Keratinocyte (primary cell): ENCODE results near the gene TNPO2.

Experiments used
- EZH2 ChIP-seq: IDR thresholded peaks from one replicate; pipeline ENCODE4 v1.6.1; 2012; ENCODE audit warnings: inconsistent platforms, mild to moderate bottlenecking, low read length, moderate library complexity
- TF ChIP-seq, protein P1 (sequence below), 3 experiments: IDR thresholded peaks in 1 of 3; conservative IDR thresholded peaks in 1 of 3; optimal IDR thresholded peaks in 1 of 3; 2 replicates in 2 of 3; 3 replicates in 1 of 3; pipeline versions ENCODE3 to v1.5.1; 2011; ENCODE audit warnings: low read length in 3 of 3, mild to moderate bottlenecking in 3 of 3, moderate library complexity in 2 of 3, control low read depth in 1 of 3, inconsistent platforms in 1 of 3; ENCODE audit not compliant: insufficient read depth in 2 of 3; ENCODE audit errors: extremely low read depth in 1 of 3

DNA sequence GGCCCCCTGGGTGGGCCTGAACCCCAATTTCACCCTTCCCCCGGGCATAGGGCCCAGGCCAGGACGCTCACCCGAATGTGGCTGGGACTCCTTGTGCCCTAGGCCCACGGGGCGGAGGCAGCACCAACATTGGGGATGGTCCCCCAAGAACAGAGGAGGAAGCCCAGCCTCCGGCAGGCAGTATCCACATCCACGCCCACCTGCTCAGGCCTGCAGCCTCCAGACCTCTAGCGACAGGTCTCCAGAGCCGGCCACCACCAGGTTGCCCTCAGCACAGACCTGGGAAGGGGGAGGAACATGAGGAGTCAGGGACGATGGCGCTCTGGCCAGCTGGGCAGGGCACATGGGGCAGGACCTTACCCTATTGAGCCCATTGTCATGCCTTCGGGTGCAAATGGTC lies 34.7 kb downstream of the TNPO2 start:
- TF ChIP-seq, protein P1, sequence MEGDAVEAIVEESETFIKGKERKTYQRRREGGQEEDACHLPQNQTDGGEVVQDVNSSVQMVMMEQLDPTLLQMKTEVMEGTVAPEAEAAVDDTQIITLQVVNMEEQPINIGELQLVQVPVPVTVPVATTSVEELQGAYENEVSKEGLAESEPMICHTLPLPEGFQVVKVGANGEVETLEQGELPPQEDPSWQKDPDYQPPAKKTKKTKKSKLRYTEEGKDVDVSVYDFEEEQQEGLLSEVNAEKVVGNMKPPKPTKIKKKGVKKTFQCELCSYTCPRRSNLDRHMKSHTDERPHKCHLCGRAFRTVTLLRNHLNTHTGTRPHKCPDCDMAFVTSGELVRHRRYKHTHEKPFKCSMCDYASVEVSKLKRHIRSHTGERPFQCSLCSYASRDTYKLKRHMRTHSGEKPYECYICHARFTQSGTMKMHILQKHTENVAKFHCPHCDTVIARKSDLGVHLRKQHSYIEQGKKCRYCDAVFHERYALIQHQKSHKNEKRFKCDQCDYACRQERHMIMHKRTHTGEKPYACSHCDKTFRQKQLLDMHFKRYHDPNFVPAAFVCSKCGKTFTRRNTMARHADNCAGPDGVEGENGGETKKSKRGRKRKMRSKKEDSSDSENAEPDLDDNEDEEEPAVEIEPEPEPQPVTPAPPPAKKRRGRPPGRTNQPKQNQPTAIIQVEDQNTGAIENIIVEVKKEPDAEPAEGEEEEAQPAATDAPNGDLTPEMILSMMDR (optimal IDR thresholded peaks at IDR 0.05 in 1 of 3, IDR thresholded peaks at IDR 0.05 in 1 of 3, conservative IDR thresholded peaks at IDR 0.05 in 1 of 3; ENCODE audit: extremely low read depth in 1 of 3, insufficient read depth in 2 of 3, low read length in 3 of 3), result no peak
- no peak for TF ChIP-seq EZH2
